Mucosa of descending colon (tissue), 3 donors: ENCODE results near the gene BTG1. TPM values are rescaled to one million over a fixed set of nuclear protein-coding genes. Genes with fewer than 3 reads are reported as not detected.

Experiments
- ATAC-seq: fragments of 200-7000 bp; cut with Tn5 transposase; one replicate; pipeline ENCODE4 v1.9.1; 2020; ENCODE audit warnings: mild to moderate bottlenecking, moderate library complexity
- DNase-seq, 3 donors: peaks; one replicate each; pipeline ENCODE4 v3.0.0-alpha.2; 2020
- H3K36me3 ChIP-seq: fragments of 200-600 bp; one replicate; pipeline ENCODE4 v1.8.0; 2021; ENCODE audit warnings: low read depth, mild to moderate bottlenecking
- H3K4me1 ChIP-seq: fragments of 200-600 bp; one replicate; pipeline ENCODE4 v1.8.0; 2021; ENCODE audit warnings: low read depth, mild to moderate bottlenecking
- H3K4me3 ChIP-seq: fragments of 200-600 bp; one replicate; pipeline ENCODE4 v1.8.0; 2021; ENCODE audit warnings: mild to moderate bottlenecking
- H3K9me3 ChIP-seq: fragments of 200-600 bp; one replicate; pipeline ENCODE4 v1.8.0; 2021; ENCODE audit warnings: mild to moderate bottlenecking
- CTCF ChIP-seq: fragments of 200-600 bp; IDR thresholded peaks from one replicate; pipeline ENCODE4 v1.8.0; 2022; ENCODE audit warnings: antibody characterized with exemption, mild to moderate bottlenecking
- intact Hi-C, 2 donors: fragments of 100-400 bp; cut with DNase I in 1 of 2; cut with micrococcal nuclease in 1 of 2; formaldehyde crosslinking; loops; one replicate each; pipeline versions ENCODE4 v1.11.0 to v1.11.1; 2022; cut with DNase I, micrococcal nuclease
- total RNA-seq, 3 donors: library from RNA; stranded (reverse); fragmentation: NEBNext Ultra II Directional in 2 of 3; extraction: Animal tissue kit (Norgen Biotek cat#: 25700) in 2 of 3; gene quantifications; one replicate each; pipeline versions ENCODE4 v1.2.1 to v1.2.4, GENCODE V29; 2021 to 2023
- donor health status: DM: no; HTN: no; CAD: no; lungs with moderate emphysema.
- donor health status: DM: no; HTN: no; CAD: no.
- donor health status: DM: no; HTN: yes; CAD: no.

The BTG1 gene
- total RNA-seq, 3 donors from 2014 or later: 124 to 176 (median 147) TPM

- Histone ChIP-seq H3K4me1 (no peaks in the 10 kb centered on the region), H3K9me3 (no peaks in the 10 kb centered on the region), H3K36me3 (no peaks in the 10 kb centered on the region), H3K4me3 (no peak overlapping the region)
- intact Hi-C loops: no loop called here
- no peak for ATAC-seq
- no peak for DNase-seq
- no peak for TF ChIP-seq CTCF
These were observed 31.0 kb upstream of the BTG1 start for GRCh38 chr12:92176646-92177045.

- intact Hi-C loops: no loop called here
- TF ChIP-seq CTCF: no peak
These were observed 30.3 kb upstream of the BTG1 start for GRCh38 chr12:92175961-92176360.

GRCh38 chr12:92170050-92170449 lies 24.4 kb upstream of the BTG1 start:
- ATAC-seq (no peak), DNase-seq (no peak)
- Histone ChIP-seq H3K4me1 (no peaks in the 10 kb centered on the region), H3K9me3 (no peaks in the 10 kb centered on the region), H3K4me3 (no peak overlapping the region), H3K36me3 (no peaks in the 10 kb centered on the region)
- no peak for TF ChIP-seq CTCF
- intact Hi-C loops: no loop called here

More at GRCh38 chr12:92175961-92176360, 30.3 kb upstream of the BTG1 start:
- H3K4me3 ChIP-seq: no peak overlapping the region
- ATAC-seq (no peak), DNase-seq (no peak)
- no peaks in the 10 kb centered on the region for H3K4me1 ChIP-seq
- no peaks in the 10 kb centered on the region for H3K9me3 ChIP-seq
- H3K36me3 ChIP-seq: no peaks in the 10 kb centered on the region

GRCh38 chr12:92167075-92167474 lies 21.4 kb upstream of the BTG1 start:
- intact Hi-C loops: no loop called here
- no peak for ATAC-seq
- Histone ChIP-seq H3K4me1 (no peaks in the 10 kb centered on the region), H3K4me3 (no peak overlapping the region), H3K9me3 (no peaks in the 10 kb centered on the region), H3K36me3 (no peaks in the 10 kb centered on the region)
- no peak for TF ChIP-seq CTCF
- DNase-seq: no peak

- H3K4me1 ChIP-seq: no peaks in the 10 kb centered on the region
These were observed 19.1 kb upstream of the BTG1 start for GRCh38 chr12:92164712-92165111.

More at GRCh38 chr12:92164712-92165111, 19.1 kb upstream of the BTG1 start:
- no peaks in the 10 kb centered on the region for H3K9me3 ChIP-seq
- ATAC-seq (no peak), DNase-seq (no peak)
- TF ChIP-seq CTCF: no peak
- no peaks in the 10 kb centered on the region for H3K36me3 ChIP-seq
- H3K4me3 ChIP-seq: no peak overlapping the region
- intact Hi-C loops: no loop called here
